ENCODE measurements around the gene MAMSTR. TPM values are rescaled to one million over a fixed set of nuclear protein-coding genes. Genes with fewer than 3 reads are reported as not detected.

Gene MAMSTR
- total RNA-seq, 1 experiment from 2014 or later = 1.6 TPM

- no peak for DNase-seq
- no CpG with 5 or more reads among the region's 11 CpGs for whole genome bisulfite sequencing (ENCODE audit: extremely low coverage, insufficient read length, low lambda C conversion rate)
- H3K36me3 Mint-ChIP-seq (ENCODE audit: insufficient read depth in 1 of 3, low read depth in 3 of 3) = no peaks in the 10 kb centered on the region
Measured at GRCh38 chr19:48742096-48742495, 22.6 kb upstream of the MAMSTR start.

More at GRCh38 chr19:48742096-48742495, 22.6 kb upstream of the MAMSTR start:
- H3K27me3 Mint-ChIP-seq (ENCODE audit: low read depth) = peaks cover 21% of the 10 kb centered on the region
- Histone ChIP-seq H3K9ac (ENCODE audit: extremely low read depth, insufficient read length, low read length) (no peak overlapping the region), H2AK5ac (ENCODE audit: insufficient read length, low read length) (no peak overlapping the region), H3K79me2 (ENCODE audit: insufficient read depth, low read length) (no peaks in the 10 kb centered on the region), H4K5ac (ENCODE audit: insufficient read length, low read depth, low read length) (no peak overlapping the region), H3K23ac (ENCODE audit: insufficient read length, low read depth, low read length) (no peak overlapping the region), H2BK5ac (ENCODE audit: insufficient read length, low read length) (no peak overlapping the region), H2BK120ac (ENCODE audit: low read depth, low read length, poor library complexity, severe bottlenecking) (no peak overlapping the region), H4K8ac (replicated peaks; ENCODE audit: insufficient read length, low read depth, low read length) (no peak overlapping the region), H3T11ph (ENCODE audit: low read length) (no peak overlapping the region), H2AFZ (ENCODE audit: low read length) (no peak overlapping the region), H4K91ac (ENCODE audit: insufficient read length, low read depth, low read length) (no peak overlapping the region), H3K4ac (ENCODE audit: low read depth, low read length) (no peak overlapping the region), H3K14ac (ENCODE audit: insufficient read depth, low read length) (no peak overlapping the region), H3K23me2 (ENCODE audit: insufficient read length, low read depth, low read length, poor library complexity, severe bottlenecking) (peaks cover 10% of the 10 kb centered on the region), H2BK12ac (ENCODE audit: insufficient read length, low read depth, low read length) (no peak overlapping the region), H3K4me1 (ENCODE audit: insufficient read depth, low read length) (no peaks in the 10 kb centered on the region), H3K56ac (ENCODE audit: insufficient read length, low read depth, low read length) (no peak overlapping the region), H2BK20ac (ENCODE audit: low read depth, low read length, poor library complexity, severe bottlenecking) (no peak overlapping the region), H3K9me3 (ENCODE audit: control insufficient read depth, low read depth, low read length) (no peaks in the 10 kb centered on the region), H3K18ac (ENCODE audit: insufficient read length, low read depth, low read length) (no peak overlapping the region), H3K27me3 (ENCODE audit: insufficient read depth, low read length) (no peaks in the 10 kb centered on the region; the same call in 1 of the 2 replicates), H4K20me1 (ENCODE audit: control insufficient read depth, insufficient read depth, insufficient read length) (no peaks in the 10 kb centered on the region), H3K27ac (ENCODE audit: insufficient read length, low read depth, low read length) (no peak overlapping the region), H3K79me1 (ENCODE audit: insufficient read depth, low read depth, low read length, poor library complexity, severe bottlenecking) (no peaks in the 10 kb centered on the region), H2BK15ac (ENCODE audit: low read depth, low read length) (no peak overlapping the region), H3K4me2 (ENCODE audit: insufficient read depth, insufficient read length, low read length) (no peak overlapping the region)
- H3K4me3 Mint-ChIP-seq = no peak overlapping the region
- H3K27ac Mint-ChIP-seq = no peak overlapping the region
- no peak for TF ChIP-seq CTCF (conservative IDR thresholded peaks at IDR 0.05)
- H3K9me3 Mint-ChIP-seq = no peaks in the 10 kb centered on the region; a peak in 1 of 5 replicates
- peaks cover 35 to 53% of the 10 kb centered on the region in 2 experiments for H3K4me1 Mint-ChIP-seq

Measured in H9 (cell line).